SIG-M5 treated with dmso at 0.1 percent for 504 hours (cell line): ENCODE results near the gene USP13.
A peak's percentile ranks its signal among the peaks of the same experiment; 100 is the strongest.

ENCODE experiments used
- DNase-seq: peaks from one replicate; lab custom pipeline; 2025; ENCODE audit not compliant: unreplicated experiment; lab: John Stamatoyannopoulos, UW

The USP13 gene

GRCh38 chr3:179658606-179659005 is 5.8 kb downstream of the USP13 start:
- no peak for DNase-seq

- no peak for DNase-seq
These were observed 8.0 kb downstream of the USP13 start for GRCh38 chr3:179660872-179661271.

- DNase-seq, result no peak
These were observed 8.9 kb downstream of the USP13 start for GRCh38 chr3:179661777-179662176.

DNA sequence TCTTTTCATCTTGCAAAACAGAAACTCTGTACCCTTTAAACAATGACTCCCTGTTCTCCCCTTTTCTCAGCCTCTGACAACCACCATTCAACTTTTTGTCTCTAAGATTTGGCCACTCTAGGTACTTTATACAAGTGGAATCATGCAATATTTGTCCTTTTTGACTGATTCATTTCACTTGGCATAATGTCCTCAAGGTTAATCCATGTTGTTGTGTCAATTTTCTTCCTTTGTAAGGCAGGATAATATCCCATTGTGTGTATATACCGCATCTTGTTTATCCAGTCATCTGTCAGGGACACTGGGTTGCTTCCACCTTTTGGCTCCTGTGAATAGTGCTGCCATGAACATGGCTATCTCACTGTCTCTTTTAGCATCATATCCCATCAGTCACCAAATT is 10.3 kb downstream of the USP13 start:
- no peak for DNase-seq

GRCh38 chr3:179666030-179666429 is 13.2 kb downstream of the USP13 start:
- DNase-seq, result no peak

- DNase-seq, result no peak
These were observed 13.7 kb downstream of the USP13 start for GRCh38 chr3:179666436-179667035.

GRCh38 chr3:179668429-179668828 is 15.6 kb downstream of the USP13 start:
- no peak for DNase-seq

DNA sequence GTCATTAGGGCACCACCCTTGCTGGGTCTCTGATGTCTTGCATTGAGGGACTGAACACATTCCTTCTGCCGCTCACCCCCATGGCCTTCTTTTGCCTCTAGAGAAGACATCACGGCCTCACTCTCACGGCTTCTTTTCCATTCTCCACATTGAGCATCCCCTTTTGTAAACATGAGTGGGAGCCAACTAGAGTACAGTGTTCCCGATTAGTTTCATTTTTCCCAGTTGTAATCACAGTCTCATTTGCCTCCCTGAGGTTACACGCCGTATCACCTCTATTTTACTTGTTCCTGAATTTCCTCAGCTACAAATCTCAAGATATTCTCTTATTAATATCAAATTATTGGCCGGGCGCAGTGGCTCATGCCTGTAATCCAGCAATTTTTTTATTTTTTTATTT is 17.5 kb downstream of the USP13 start:
- no peak for DNase-seq

GRCh38 chr3:179671309-179671708 is 18.5 kb downstream of the USP13 start:
- DNase-seq, result no peak

DNA sequence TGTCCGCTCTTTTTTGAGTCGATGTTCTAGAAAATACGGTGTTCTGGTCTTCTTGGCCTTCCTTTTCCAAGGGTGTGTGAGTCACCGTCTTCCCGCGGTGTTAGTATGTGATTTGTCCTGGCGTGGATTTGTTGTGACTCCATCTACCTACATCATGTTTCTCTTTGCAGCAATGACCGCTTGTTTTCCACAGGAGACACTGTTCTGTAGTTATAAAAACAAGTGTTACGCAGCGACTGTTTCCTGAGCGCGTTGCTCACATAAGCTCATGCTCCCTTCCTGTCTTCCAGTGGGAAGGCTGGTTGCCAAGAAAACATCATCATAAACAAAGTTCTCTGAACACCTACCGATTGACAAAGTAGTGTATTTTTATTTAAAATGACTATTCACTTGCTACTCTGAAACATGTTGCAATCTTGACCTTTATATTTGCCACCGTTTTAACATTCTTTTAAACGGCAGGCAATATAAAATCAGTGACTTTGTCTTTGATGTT is 19.0 kb downstream of the USP13 start:
- DNase-seq, result no peak

GRCh38 chr3:179672918-179673317 is 20.1 kb downstream of the USP13 start:
- DNase-seq, result peak; percentile 32

DNA sequence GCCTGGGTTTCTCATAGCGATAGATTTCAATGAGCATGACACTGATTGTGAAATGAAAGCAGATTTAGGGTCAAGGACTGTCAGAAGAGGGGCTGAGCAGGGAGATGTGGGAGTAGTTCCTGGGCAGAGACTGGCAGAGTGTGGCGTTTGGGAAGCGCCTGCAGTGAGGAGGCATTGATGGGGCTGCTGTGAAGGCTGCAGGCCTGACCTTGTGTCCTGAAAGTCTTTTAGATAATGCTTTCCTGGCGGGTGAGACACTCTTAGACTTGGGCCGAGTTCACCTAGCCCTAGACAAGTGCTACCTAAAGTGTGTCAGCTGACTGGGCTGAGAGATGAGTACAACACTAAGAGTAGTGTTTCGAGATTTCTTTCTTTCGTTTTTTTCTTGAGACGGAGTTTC is 20.7 kb downstream of the USP13 start:
- DNase-seq, result no peak

DNA sequence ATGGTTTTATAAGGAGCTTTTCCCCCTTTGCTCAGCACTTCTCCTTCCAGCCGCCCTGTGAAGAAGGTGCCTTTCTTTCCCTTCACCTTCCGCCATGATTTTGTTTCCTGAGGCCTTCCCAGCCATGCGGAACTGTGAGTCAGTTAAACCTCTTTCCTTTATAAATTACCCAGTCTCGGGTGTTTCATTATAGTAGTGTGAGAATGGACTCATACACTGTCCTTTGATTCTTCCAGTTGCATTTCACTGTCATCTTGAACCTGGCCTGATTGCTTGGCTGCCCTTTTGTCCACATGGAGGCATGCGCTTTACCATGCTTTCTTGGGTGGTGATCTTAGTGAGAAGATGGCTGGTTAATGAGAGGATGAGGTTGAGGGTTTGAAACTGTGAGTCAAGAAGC is 23.2 kb downstream of the USP13 start:
- no peak for DNase-seq

GRCh38 chr3:179677884-179678283 is 25.0 kb downstream of the USP13 start:
- DNase-seq, result no peak

DNA sequence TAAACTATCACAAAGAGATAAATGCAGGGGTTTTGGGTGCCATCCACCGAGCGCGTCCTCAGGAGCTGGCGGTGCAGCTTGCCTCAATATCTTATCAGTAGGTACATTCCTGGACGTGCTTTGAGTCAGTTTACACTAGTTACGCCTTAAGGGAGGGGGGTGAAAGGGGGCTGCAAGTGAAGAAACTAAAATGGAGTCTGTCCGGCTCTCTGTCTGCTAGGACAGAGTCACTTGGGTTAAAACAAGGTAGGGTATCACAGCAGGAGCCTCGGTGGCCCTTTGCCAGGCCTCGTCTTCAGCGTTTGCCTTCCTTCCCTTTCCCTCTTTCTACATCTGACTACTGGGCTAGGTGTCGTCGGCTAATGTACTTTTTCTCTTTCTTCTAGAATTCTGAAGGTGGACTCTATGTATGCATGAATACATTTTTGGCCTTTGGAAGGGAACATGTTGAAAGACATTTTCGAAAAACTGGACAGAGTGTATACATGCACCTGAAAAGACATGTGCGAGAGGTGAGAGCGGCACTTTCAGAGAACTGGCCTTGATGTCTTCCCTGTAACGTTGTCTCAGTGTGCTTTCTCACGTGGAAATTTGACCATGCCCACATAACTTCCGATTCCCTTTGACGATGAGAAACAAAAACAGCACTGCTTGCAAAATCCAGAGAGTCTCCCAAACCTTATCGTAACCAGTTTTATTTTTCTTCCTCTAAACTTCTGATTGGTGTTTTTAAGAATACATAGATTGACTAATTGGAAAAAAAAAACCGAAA is 28.8 kb downstream of the USP13 start:
- no peak for DNase-seq

DNA sequence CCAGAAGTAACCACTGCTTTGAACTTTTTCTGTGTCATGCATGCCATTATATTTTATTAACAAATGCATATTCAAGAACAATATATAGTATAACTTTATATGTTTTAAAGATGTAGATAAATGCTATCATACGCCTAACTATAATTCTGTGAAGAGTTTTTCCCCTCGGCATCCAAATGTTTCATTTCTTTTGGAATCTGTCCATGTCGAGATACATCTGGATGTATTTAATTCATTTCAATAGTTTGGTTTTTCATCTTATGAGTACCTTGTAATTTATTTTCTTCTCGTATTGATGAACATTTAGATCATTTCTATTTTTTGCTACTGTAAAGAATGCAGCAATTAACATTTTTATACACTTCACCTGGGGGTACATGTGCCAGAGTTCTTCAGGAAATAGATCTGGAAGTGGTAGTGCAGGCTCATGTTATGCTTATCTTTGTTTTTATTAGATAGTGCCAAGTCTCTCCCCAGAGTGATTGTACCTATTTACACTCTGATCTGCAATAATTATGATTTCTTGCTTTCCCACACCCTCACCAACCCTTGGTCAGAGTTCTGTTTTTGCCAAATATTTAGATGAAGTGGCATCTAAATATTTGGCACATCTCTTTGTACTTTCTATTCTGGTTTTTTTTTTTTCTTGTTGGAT is 29.7 kb downstream of the USP13 start:
- no peak for DNase-seq

- peak; percentile 8 for DNase-seq
These were observed 30.4 kb downstream of the USP13 start for GRCh38 chr3:179683286-179683685.

- DNase-seq, result no peak
These were observed 35.2 kb downstream of the USP13 start for GRCh38 chr3:179687967-179688535.

DNA sequence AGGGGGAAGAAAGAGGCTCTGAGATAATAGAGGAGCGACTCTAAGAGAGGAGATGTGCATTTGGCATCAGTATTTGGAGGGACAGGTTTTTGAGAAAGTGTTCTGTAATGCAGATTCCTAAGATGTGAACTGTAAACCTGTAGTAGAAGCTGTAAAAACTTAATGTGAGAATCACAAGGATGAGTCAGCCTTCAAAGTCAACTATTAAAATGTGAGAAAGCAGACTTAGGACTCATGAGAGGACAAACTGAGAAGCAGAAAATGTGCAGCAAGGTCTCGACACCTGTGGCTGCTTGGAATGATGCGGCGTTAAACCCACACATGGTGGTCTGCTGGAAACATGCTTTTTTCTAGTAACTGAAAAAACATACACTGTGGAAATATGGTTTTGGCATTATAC is 36.0 kb downstream of the USP13 start:
- DNase-seq, result no peak

DNA sequence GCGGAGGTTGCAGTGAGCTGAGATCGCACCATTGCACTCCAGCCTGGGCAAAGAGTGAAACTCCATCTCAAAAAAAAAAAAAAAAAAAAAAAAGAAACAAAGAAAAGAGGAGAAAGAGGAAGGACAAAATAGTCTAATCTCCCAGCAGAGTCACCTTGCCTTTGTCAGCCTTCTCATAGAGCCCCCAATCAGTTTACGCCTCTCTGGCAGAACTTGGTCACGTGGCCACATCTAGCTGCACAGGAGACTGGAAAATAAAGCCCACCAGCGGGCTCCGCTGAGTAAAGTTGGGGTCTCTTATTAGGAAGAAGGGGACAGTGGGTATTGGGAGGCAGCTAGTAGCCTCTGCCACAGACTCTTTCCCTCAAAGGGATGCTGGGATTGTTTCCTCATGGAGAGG is 41.9 kb downstream of the USP13 start:
- no peak for DNase-seq

DNA sequence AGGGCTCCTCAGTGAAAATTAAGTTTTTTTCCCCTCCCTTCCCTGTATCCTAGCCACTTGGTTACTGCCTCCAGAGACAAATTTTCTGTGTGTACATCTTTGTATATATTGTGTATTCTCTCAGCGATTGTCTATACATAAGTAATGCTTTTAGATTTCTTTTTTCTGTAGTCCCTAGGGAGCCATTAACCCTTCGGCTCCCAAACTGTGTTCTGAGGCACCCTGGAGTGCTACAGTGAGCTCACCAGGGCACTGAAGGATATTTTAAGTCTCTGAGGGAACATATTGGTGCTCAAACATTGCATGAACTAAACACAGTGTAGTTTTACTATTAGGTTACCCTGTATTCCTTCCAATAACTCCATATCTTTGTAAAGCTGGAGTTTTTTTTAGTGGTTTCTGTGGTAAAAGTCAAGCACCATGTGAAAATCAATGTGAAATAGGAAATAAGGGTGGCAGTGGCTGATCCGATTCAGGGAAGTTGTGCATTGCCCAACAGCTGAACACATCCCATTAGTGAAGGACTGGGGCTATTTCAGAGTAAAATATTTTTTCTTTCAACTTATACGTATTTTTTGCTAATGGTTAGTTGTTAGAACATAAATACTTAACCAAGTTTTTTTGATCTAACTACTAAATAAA is 43.0 kb downstream of the USP13 start:
- DNase-seq, result peak; percentile 77
